ENCODE results near the gene VARS1.
"Not testable (repeated sequence)": the region's sequence is repeated elsewhere in the genome, so short reads cannot be mapped to it uniquely, and the experiment has no call there.

VARS1 gene

DNA sequence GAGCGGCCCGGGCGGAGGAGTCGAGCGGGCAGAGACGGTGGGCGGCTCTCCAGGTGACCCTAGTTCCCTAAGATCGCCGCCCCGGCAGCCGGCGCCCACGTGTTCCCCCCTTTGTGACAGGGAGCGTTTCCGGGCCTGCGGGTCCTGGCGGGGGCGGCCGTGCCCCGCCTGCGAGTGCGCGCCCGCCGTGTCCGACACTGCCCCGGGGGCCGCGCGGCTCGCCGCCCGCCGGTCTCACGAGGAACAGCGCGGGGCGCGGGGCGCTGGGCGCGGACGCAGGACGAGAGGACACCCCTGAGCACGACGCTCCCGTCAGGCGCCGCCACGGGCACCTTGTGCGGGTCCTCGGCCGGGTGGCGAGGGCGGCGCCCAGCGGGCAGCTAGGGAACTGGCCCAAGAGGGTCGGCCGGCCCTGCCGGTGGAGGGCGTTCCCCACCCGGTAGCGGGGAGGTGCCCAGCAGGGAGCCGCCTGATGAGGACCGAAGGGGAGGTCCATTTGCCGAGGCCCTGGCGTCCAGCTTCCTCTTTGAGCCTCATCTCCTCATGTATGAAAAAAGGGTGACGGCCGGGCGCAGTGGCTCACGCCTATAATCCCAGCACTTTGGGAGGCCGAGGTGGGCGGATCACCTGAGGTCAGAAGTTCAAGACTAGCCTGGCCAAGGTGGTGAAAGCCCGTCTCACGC lies at the start of gene VARS1:
VARS1 (minus strand) TSS at position 137 of the 683 bp plus-strand sequence. CDS start 535 bp downstream, outside the sequence.
- no peak for FAIRE-seq

DNA sequence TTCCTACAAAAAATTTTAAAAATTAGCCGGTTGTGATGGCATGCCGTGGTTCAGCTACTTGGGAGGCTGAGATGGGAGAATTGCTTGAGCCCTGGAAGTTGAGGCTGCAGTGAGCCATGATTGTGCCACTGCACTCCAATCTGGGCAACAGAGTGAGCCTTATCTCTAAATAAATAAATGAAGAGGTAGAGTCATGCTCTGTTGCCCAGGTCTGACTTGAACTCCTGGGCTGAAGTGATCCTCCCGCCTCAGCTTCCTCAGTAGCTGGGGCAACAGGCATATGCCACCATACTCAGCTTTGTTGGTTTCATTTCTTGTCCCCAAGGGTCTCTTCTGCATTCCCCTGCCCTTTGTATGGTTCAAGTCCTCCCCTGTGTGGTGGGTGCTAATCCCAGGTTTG lies 49.0 kb upstream of the VARS1 start:
- no peak for FAIRE-seq

DNA sequence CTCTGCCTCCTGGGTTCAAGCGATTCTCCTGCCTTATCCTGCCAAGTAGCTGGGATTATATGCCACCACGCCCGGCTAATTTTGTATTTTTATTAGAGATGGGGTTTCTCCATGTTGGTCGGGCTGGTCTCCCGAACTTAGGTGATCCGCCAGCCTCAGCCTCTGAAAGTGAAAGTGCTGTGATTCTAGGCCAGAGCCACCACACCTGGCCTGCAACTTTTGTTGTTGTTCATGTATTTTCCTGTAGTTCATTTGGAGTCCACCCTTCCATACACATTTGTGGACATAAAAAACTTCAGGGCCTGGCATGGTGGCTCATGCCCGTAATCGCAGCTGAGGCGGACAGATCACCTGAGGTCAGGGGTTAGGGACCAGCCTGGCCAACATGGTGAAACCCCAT lies 46.5 kb upstream of the VARS1 start:
- FAIRE-seq: no peak

DNA sequence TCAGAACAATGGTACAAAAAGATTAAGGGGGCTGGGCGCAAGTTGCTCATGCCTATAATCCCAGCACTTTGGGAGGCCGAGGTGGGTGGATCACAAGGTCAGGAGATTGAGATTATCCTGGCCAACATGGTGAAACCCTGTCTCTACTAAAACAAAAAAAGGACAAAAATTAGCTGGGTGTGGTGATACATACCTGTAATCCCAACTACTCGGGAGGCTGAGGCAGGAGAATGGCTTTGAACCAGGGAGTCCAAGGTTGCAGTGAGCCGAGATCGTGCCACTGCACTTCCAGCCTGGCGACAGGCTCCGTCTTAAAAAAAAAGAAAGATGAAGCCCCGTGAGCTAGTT lies 44.2 kb upstream of the VARS1 start:
- FAIRE-seq: not testable (repeated sequence)

DNA sequence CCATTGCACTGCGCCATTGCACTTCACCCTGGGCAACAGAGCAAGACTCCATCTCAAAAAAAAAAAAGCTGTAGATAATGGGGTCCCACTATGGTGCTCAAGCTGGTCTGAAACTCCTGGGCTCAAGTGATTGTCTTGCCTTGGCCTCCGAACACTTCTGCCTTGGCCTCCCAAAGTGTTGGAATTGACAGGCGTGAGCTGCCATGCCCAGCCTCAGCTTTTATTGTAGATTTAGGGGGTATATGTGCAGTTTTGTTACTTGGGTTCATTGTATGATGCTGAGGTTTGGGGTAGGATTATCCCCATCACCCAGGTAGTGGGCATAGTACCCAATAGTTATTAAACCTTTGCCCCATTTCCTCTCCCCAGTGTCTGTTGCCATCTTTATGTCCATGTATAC lies 43.4 kb upstream of the VARS1 start:
- no peak for FAIRE-seq

DNA sequence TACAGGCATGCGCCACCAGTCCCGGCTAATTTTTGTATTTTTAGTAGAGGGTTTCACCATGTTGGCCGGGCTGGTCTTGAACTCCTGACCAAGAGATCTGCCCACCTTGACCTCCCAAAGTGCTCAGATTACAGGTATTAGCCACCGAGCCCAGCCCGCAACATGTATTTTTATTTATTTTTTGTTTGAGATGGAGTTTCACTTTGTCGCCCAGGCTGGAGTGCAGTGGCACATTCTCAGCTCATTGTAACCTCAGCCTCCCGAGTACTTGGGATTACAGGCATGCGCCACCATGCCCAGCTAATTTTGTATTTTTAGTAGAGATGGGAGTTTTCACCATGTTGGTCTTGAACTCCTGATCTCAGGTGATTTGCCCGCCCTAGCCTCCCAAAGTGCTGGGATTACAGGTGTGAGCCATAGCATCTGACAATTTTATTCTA lies 42.6 kb upstream of the VARS1 start:
- FAIRE-seq: not testable (repeated sequence)

DNA sequence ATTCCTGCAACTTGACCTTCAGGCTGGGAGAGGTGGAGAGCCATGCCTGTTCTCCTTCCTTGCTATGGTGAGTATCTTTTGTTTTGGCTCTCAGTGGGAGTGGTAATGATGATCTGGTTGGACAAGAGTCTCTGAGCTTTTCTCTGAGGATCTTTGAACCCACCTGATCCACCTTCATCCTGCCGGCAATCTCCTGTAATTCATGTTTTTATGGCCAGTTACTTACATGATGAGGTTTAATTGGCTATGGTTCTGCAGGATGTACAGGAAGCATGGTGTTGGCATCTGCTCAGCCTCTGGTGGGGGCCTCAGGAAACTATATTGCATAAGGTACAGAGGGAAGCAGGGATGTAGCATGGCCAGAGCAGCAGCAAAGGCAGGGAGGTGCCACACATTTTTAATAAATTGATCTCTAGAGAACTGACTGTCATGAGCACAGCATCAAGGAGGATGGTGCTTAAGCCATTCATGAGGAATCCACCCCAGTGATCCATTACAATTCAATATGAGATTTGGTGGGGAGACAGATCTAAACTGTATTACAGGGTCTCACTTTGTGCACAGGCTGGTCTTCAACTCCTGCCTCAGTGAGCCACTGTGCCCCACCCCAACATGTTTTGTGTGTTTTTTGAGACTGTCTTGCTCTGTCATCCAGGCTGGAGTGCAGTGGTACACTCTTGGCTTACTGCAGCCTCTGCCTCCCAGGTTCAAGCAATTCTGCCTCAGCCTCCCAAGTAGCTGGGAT lies 42.0 kb upstream of the VARS1 start:
- no peak for FAIRE-seq

DNA sequence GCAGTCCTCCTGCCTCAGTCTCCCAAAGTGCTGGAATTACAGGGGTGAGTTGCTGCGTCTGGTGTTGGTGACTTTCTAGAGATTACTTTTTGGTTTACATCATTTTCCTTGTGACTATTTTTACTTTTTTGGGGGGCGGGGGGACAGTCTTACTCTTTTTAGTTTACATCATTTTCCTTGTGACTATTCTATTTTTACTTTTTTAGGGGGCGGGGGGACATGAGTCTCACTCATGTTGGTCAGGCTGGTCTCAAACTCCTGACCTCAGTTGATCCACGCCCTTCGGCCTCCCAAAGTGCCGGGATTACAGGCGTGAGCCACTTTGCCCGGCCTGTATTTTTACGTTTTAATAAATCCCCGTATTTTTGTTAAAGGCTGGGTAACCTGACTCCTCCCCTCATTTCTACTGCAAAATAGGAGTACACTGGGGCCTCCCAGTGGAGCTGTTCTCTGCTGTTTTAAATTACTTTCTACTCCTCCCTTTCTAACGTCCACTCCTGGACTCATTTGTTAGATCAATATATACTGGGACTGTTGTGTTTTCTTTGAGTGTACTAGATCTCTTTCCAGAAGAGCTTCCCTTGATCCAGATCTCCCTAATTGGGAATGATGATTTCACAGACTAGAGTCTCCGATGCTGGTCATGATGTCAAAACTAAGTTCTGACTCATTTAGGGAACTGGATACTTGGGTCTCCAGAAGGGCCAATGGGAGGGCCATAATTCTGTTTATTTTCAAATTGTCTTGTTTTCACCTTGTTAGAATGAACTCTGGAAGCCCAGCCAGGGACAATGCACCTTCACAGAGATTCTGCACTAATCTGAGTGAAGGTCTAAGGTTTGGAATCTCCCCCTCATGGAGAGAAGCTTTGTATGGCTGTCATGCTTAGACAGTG lies 41.2 kb upstream of the VARS1 start:
- FAIRE-seq: no peak

DNA sequence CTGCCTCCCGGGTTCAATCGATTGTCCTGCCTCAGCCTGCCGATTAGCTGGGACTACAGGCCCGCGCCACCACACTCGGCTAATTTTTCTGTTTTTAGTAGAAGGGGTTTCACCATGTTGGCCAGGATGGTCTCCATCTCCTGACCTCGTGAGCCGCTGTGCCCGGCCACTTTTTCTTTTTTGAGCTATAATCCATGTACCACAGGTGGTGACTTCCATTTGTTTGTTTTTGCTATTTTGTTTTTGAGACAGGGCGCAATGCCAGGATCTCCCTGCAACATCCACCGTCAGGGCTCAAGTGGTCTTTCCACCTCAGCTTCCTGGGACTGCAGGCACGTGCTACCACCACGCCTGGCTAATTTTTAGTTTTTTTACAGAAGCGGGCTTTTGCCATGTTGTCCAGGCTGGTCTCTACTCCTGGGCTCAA lies 40.5 kb upstream of the VARS1 start:
- FAIRE-seq: no peak

DNA sequence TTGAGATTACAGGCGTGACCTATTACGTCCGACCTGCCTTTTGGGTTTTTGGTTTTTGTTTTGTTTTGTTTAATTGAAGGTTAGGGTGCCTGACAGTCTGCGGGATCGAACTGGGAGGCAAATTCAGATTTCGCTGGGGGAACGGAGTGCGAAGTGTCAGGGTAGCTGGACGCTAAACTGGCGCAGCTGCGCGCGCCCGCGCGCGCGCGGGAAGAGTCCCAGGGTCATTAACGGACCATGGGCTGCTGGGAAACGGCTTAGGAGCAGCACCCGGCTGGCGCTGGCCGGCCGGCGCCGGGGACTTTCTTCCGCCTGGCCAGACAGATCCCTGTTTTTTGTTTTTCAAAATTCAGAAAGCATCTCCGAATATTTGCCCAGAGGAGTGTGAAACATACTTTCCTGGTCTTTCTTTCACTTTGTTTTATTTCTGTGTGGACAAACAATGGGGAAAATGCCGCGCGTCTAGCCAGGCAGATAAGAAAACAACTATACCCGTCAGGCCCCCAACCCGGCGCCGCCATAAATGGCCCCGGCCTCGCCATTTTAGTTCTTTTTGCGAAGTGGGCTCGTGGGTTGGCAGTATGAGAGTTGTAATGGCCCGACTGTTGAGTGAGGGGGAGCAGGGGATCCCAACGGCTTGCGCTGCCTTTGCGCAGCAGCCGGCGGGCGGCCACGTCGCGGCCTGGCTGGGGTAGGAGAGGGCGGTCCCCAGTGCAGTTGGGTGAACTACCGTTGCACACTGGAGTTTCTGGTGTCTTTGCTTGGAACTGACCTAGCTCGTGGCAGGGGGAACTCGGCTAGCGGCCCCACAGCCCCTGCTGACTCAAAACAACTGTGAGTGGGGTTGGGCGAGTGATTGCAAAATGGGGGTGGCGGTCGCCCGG lies 39.1 kb upstream of the VARS1 start:
- FAIRE-seq: peak; percentile 85

DNA sequence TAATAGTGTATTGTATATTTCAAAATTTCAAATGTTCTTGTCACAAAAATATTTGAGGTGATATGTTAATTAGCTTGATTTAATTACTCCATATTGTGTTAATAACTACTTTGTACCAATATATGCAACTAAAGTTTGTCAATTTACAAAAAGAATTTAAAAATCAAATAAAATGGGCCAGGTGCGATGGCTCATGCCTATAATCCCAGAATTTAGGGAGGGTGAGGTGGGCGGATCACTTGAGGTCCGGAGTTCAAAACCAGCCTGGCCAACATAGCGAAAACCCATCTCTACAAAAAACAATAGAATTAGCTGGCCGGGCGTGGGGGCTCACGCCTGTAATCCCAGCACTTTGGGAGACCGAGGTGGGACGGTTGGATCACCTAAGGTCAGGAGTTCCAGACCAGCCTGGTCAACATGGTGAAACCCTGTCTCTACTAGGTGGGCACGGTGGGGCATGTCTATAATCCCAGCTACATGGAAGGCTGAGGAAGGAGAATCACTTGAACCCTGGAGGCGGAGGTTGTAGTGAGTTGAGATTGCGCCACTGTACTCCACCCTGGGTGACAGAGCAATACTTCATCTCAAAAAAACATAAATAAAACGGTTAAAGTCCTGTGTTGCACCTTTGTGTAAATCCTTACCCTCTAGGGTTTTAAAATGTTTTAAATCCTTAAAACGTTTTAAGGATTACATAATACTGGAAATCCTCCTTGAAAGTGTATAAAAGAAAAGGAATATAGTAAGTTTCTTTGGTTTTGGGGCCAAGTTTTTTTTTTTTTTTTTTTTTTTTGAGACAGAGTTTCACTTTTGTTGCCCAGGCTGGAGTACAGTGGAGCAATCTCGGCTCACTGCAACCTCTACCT lies 36.0 kb upstream of the VARS1 start:
- FAIRE-seq: no peak

DNA sequence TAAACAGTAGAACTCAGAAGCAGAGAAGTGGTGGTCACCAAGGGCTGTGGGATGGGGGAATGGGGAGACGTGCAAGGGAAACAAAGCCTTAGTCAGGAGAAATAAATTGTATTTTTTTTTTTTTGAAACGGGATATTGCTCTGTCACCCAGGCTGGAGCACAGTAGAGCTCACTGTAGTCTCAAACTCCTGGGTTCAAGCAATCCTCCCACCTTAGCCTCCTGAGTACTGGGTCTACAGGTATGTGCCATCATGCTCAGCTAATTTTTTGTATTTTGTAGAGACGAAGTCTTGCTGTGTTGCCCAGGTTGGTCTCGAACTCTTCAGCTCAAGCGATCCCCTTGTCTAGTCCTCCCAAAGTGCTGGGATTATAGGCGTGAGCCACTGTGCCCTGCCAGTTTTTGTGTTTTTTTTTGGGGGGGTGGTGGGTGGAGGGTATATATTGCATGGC lies 35.4 kb upstream of the VARS1 start:
- no peak for FAIRE-seq

DNA sequence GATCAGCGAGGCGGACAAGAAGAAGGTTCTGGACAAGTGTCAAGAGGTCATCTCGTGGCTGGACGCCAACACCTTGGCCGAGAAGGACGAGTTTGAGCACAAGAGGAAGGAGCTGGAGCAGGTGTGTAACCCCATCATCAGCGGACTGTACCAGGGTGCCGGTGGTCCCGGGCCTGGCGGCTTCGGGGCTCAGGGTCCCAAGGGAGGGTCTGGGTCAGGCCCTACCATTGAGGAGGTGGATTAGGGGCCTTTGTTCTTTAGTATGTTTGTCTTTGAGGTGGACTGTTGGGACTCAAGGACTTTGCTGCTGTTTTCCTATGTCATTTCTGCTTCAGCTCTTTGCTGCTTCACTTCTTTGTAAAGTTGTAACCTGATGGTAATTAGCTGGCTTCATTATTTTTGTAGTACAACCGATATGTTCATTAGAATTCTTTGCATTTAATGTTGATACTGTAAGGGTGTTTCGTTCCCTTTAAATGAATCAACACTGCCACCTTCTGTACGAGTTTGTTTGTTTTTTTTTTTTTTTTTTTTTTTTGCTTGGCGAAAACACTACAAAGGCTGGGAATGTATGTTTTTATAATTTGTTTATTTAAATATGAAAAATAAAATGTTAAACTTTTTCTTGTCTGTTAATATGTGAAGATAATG lies 34.2 kb upstream of the VARS1 start:
- FAIRE-seq: peak; percentile 91

DNA sequence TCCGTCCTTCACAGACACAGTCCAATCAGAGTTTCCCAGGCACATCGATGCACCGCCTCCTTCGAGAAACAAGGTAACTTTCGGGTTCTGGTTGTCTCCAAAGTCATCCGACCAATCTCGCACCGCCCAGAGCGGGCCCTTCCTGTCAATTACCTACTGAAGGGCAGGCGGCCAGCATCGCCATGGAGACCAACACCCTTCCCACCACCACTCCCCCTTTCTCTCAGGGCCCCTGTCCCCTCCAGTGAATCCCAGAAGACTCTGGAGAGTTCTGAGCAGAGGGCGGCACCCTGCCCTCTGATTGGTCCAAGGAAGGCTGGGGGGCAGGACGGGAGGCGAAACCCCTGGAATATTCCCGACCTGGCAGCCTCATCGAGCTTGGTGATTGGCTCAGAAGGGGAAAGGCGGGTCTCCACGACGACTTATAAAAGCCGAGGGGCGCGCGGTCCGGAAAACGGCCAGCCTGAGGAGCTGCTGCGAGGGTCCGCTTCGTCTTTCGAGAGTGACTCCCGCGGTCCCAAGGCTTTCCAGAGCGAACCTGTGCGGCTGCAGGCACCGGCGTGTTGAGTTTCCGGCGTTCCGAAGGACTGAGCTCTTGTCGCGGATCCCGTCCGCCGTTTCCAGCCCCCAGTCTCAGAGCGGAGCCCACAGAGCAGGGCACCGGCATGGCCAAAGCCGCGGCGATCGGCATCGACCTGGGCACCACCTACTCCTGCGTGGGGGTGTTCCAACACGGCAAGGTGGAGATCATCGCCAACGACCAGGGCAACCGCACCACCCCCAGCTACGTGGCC lies 31.9 kb upstream of the VARS1 start, which contains the start of gene HSPA1B:
HSPA1B (plus strand) TSS at position 453 of the 794 bp plus-strand sequence; CDS start at position 666, 213 bp downstream.
- FAIRE-seq: peak; percentile 98

DNA sequence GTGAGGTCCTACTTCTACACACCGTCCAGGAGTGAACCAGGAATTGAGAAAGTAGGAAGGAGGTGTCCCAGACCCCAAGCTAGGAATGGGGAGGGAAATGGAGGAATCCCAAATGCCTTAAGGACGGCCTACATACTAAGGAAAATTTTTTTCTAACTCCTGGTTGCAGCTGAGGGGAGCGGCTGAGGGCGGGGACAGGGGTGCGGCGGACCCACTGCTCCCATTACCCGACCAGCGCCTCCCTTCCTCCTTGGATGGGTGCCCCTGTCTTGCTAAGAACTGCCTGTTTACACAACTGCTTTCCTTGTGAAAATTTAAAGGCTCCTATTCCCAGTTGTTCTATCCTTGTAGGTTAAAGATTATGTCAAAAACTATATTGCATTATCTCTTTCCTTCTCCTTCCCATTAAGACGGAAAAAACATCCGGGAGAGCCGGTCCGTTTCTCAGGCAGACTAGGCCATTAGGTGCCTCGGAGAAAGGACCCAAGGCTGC lies 31.3 kb upstream of the VARS1 start:
- no peak for FAIRE-seq

DNA sequence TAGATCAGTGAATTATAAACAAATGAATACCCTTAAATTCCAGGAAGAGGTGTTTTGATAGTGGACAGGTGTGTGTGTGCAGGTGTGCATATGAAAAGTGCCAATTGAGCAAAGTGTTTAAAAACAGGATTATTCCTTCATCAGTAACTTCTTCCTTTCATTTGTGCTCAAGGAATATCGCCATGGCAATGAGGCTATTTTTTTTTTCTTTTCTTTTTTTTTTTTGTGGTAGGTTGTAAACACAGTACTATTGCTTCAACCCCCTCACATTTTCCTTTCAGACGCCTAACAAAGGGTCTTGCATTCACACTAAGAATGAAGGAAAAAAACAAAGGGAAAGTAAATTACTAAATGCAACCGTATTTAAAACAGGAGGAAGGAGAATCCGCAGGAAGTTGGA lies 30.0 kb upstream of the VARS1 start:
- no peak for FAIRE-seq

DNA sequence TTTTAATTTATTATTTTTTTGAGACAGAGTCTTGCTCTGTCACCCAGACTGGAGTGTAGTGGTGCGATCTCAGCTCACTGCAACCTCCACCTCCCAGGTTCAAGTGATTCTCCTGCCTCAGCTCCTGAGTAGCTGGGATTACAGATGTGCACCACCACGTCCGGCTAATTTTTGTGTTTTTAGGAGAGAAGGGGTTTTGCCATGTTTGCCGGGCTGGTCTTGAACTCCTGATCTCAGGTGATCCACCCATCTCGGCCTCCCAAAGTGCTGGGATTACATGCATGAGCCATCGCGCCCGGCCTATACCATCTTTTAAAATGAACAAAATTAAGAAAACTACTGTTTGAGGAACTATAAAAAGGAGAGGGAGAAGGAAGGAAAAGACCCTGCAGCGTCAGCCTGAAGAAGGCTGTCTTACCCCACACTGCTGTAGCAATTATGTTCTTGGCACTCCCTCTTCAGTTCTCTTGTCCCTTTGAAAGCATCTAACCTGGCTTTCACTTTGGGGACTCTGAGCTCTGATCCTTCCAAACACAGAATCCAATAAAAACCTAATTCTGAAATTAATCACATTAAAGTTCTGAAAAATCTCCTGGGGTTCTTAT lies 28.1 kb upstream of the VARS1 start:
- not testable (repeated sequence) for FAIRE-seq

DNA sequence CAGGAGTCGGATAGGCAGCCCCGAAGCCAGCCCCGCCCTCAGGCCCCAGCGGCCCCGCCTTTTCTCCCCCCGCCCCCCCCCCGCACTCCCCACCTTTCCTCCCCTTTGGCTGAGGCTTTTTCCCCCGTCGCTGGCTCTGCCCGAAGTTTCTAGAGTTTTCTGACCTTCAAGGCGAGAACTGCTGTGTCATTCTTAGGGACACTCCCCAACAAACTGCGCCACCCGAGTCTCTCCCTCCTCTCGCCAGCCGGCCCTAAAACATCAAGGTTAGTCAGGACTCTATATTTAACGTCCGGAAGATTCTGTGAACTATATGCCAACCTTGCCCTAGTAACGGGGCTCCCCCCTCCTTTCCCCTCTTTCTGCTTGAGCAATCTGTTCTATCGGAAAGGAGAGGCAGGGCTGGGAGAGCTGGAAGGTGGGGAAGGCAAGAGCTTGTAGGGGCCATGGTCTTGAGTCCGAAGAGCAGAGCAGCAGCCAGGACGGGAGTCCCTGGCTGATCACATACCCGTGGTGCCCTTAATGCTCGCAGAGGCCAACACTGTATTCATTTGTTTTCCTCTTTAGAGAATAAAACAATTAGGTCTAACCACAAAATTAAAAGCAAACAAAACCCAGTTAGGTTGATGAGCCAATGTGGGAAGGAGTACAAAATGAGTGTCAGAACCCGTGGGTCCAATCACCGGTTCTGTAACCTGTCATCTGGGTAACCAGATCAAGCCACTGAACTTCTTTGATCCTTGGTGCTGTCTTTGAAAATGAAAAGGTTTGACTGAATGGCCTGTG lies 26.7 kb upstream of the VARS1 start:
- no peak for FAIRE-seq

Measured in G401.6 (cell line).